Activated T-cell treated with anti-CD3 and anti-CD28 coated beads, Interleukin-2, amount 50 U/mL, for 4 hours (primary cell): ENCODE results near the gene TADA2B. TPM values are rescaled to one million over a fixed set of nuclear protein-coding genes. Genes with fewer than 3 reads are reported as not detected.

ENCODE experiments used
- ATAC-seq, 2 donors: fragments of 200-7000 bp; cut with Tn5 transposase; one replicate each; pipeline ENCODE4 v1.10.0; 2021
- DNase-seq: peaks from one replicate; pipeline ENCODE4 v3.0.0-alpha.2; 2020
- H3K27me3 Mint-ChIP-seq: one replicate; pipeline ENCODE4 v1.8.0; 2021; ENCODE audit warnings: low read depth, mixed read lengths
- H3K36me3 Mint-ChIP-seq: one replicate; pipeline ENCODE4 v1.8.0; 2022; ENCODE audit warnings: mixed read lengths; ENCODE audit not compliant: insufficient read depth
- H3K4me1 Mint-ChIP-seq: one replicate; pipeline ENCODE4 v1.8.0; 2021; ENCODE audit warnings: low read depth, mixed read lengths
- H3K4me3 Mint-ChIP-seq: one replicate; pipeline ENCODE4 v1.8.0; 2021; ENCODE audit warnings: mild to moderate bottlenecking, moderate library complexity, mixed read lengths
- H3K9me3 Mint-ChIP-seq: one replicate; pipeline ENCODE4 v1.8.0; 2021; ENCODE audit warnings: mixed read lengths
- total RNA-seq, 3 donors: library from RNA; stranded (reverse); gene quantifications; one replicate each; pipeline ENCODE4 v1.2.1, GENCODE V29; 2021

Gene TADA2B
- total RNA-seq = 10 to 100 TPM; 16.9 to 21.3 (median 17.0) TPM

- Mint-ChIP-seq H3K4me1 (peaks cover 47% of the 10 kb centered on the region), H3K9me3 (no peaks in the 10 kb centered on the region), H3K27me3 (no peaks in the 10 kb centered on the region), H3K4me3 (peak within 1 kb of the TSS; percentile 91), H3K36me3 (no peaks in the 10 kb centered on the region)
- DNase-seq = peak; percentile 38
- ATAC-seq = peak; percentile 47 to 57
Observed at GRCh38 chr4:7043284-7044136, at the start of gene TADA2B. TADA2B (plus strand) TSS chr4:7043372; CDS start chr4:7043580, 208 bp downstream.

- ATAC-seq (no peak), DNase-seq (no peak)
- Mint-ChIP-seq H3K4me1 (peaks cover 31% of the 10 kb centered on the region), H3K9me3 (no peaks in the 10 kb centered on the region), H3K36me3 (peaks cover 35% of the 10 kb centered on the region), H3K27me3 (no peaks in the 10 kb centered on the region), H3K4me3 (no peak overlapping the region)
Observed at GRCh38 chr4:6996481-6996880, 46.7 kb upstream of the TADA2B start.

- peak; percentile 28 to 43 for ATAC-seq
- Mint-ChIP-seq H3K4me3 (no peak overlapping the region), H3K36me3 (peaks cover 43% of the 10 kb centered on the region), H3K4me1 (peaks cover 15% of the 10 kb centered on the region), H3K9me3 (no peaks in the 10 kb centered on the region), H3K27me3 (no peaks in the 10 kb centered on the region)
- no peak for DNase-seq
Observed at GRCh38 chr4:6999172-7000086, 43.7 kb upstream of the TADA2B start.

GRCh38 chr4:7000421-7001176, 42.6 kb upstream of the TADA2B start:
- Mint-ChIP-seq H3K27me3 (no peaks in the 10 kb centered on the region), H3K36me3 (peaks cover 41% of the 10 kb centered on the region), H3K9me3 (no peaks in the 10 kb centered on the region), H3K4me3 (no peak overlapping the region), H3K4me1 (peaks cover 12% of the 10 kb centered on the region)
- ATAC-seq (no peak), DNase-seq (no peak)

GRCh38 chr4:7001271-7001670, 41.9 kb upstream of the TADA2B start:
- peaks cover 12% of the 10 kb centered on the region for H3K4me1 Mint-ChIP-seq

GRCh38 chr4:7002336-7002735, 40.8 kb upstream of the TADA2B start:
- no peak for ATAC-seq
- no peak overlapping the region for H3K4me3 Mint-ChIP-seq
- H3K36me3 Mint-ChIP-seq = peaks cover 38% of the 10 kb centered on the region

More at GRCh38 chr4:7001271-7001670, 41.9 kb upstream of the TADA2B start:
- Mint-ChIP-seq H3K9me3 (no peaks in the 10 kb centered on the region), H3K4me3 (no peak overlapping the region), H3K27me3 (no peaks in the 10 kb centered on the region), H3K36me3 (peaks cover 41% of the 10 kb centered on the region)
- ATAC-seq (no peak), DNase-seq (no peak)

GRCh38 chr4:7003176-7003878, 39.8 kb upstream of the TADA2B start:
- DNase-seq (no peak), ATAC-seq (no peak)
- H3K4me3 Mint-ChIP-seq = no peak overlapping the region
- H3K9me3 Mint-ChIP-seq = no peaks in the 10 kb centered on the region
- H3K36me3 Mint-ChIP-seq = peaks cover 37% of the 10 kb centered on the region
- H3K4me1 Mint-ChIP-seq = peaks cover 11% of the 10 kb centered on the region
- H3K27me3 Mint-ChIP-seq = no peaks in the 10 kb centered on the region

More at GRCh38 chr4:7002336-7002735, 40.8 kb upstream of the TADA2B start:
- peaks cover 12% of the 10 kb centered on the region for H3K4me1 Mint-ChIP-seq
- no peaks in the 10 kb centered on the region for H3K27me3 Mint-ChIP-seq
- DNase-seq = no peak
- H3K9me3 Mint-ChIP-seq = no peaks in the 10 kb centered on the region

- H3K27me3 Mint-ChIP-seq = no peaks in the 10 kb centered on the region
- H3K4me1 Mint-ChIP-seq = peaks cover 9% of the 10 kb centered on the region
- no peak overlapping the region for H3K4me3 Mint-ChIP-seq
- no peak for ATAC-seq
- no peaks in the 10 kb centered on the region for H3K9me3 Mint-ChIP-seq
- peaks cover 41% of the 10 kb centered on the region for H3K36me3 Mint-ChIP-seq
- no peak for DNase-seq
Observed at GRCh38 chr4:7003879-7004240, 39.3 kb upstream of the TADA2B start.

- Mint-ChIP-seq H3K4me3 (no peak overlapping the region), H3K4me1 (peaks cover 4% of the 10 kb centered on the region), H3K27me3 (no peaks in the 10 kb centered on the region), H3K36me3 (peaks cover 43% of the 10 kb centered on the region), H3K9me3 (no peaks in the 10 kb centered on the region)
- ATAC-seq = no peak
- DNase-seq = no peak
Observed at GRCh38 chr4:7004331-7004730, 38.8 kb upstream of the TADA2B start.

GRCh38 chr4:7005571-7005970, 37.6 kb upstream of the TADA2B start:
- Mint-ChIP-seq H3K4me3 (no peak overlapping the region), H3K4me1 (no peaks in the 10 kb centered on the region), H3K27me3 (no peaks in the 10 kb centered on the region), H3K36me3 (peaks cover 46% of the 10 kb centered on the region), H3K9me3 (no peaks in the 10 kb centered on the region)
- ATAC-seq (no peak), DNase-seq (no peak)

GRCh38 chr4:7006411-7006810, 36.8 kb upstream of the TADA2B start:
- H3K36me3 Mint-ChIP-seq = peaks cover 42% of the 10 kb centered on the region
- H3K4me1 Mint-ChIP-seq = no peaks in the 10 kb centered on the region
- no peaks in the 10 kb centered on the region for H3K9me3 Mint-ChIP-seq
- ATAC-seq = no peak
- DNase-seq = no peak
- H3K27me3 Mint-ChIP-seq = no peaks in the 10 kb centered on the region
- no peak overlapping the region for H3K4me3 Mint-ChIP-seq

GRCh38 chr4:7007142-7007907, 35.8 kb upstream of the TADA2B start:
- DNase-seq (no peak), ATAC-seq (no peak)
- Mint-ChIP-seq H3K27me3 (no peaks in the 10 kb centered on the region), H3K36me3 (peaks cover 35% of the 10 kb centered on the region), H3K9me3 (no peaks in the 10 kb centered on the region), H3K4me3 (no peak overlapping the region), H3K4me1 (no peaks in the 10 kb centered on the region)

- no peak overlapping the region for H3K4me3 Mint-ChIP-seq
- DNase-seq = no peak
- no peak for ATAC-seq
- H3K4me1 Mint-ChIP-seq = no peaks in the 10 kb centered on the region
- peaks cover 34% of the 10 kb centered on the region for H3K36me3 Mint-ChIP-seq
- no peaks in the 10 kb centered on the region for H3K9me3 Mint-ChIP-seq
- H3K27me3 Mint-ChIP-seq = no peaks in the 10 kb centered on the region
Observed at GRCh38 chr4:7007944-7008343, 35.2 kb upstream of the TADA2B start.
